ENCODE measurements around the gene TMPRSS12.
"Not testable (repeated sequence)": the region's sequence is repeated elsewhere in the genome, so short reads cannot be mapped to it uniquely, and the experiment has no call there.

Gene TMPRSS12

GRCh38 chr12:50828121-50828520 lies 14.6 kb upstream of the TMPRSS12 start:
- Histone ChIP-seq H3K4me3 (ENCODE audit: low read length, poor library complexity, severe bottlenecking) (no peak overlapping the region), H3F3A (ENCODE audit: low read depth) (no peaks in the 10 kb centered on the region), H3K4me2 (ENCODE audit: low read depth, low read length, poor library complexity, severe bottlenecking) (no peak overlapping the region), H3K9me2 (replicated peaks; ENCODE audit: low read depth, low read length) (no peaks in the 10 kb centered on the region), H3K9ac (ENCODE audit: low read depth, low read length, poor library complexity, severe bottlenecking) (no peak overlapping the region), H3K36me3 (ENCODE audit: insufficient read depth, low read length) (no peaks in the 10 kb centered on the region), H3K27me3 (ENCODE audit: insufficient read depth, low read length, poor library complexity, severe bottlenecking) (no peaks in the 10 kb centered on the region), H2AFZ (ENCODE audit: low read length) (no peak overlapping the region), H3K4me1 (ENCODE audit: insufficient read depth, low read length, poor library complexity, severe bottlenecking) (no peaks in the 10 kb centered on the region), H4K20me1 (ENCODE audit: insufficient read depth, low read length, poor library complexity, severe bottlenecking) (no peaks in the 10 kb centered on the region), H3K79me2 (ENCODE audit: insufficient read depth, low read length) (no peaks in the 10 kb centered on the region), H3K9me3 (ENCODE audit: insufficient read depth, low read depth, low read length) (no peaks in the 10 kb centered on the region)
- TF ChIP-seq CTCF (conservative IDR thresholded peaks at IDR 0.05; ENCODE audit: low read length): no peak
- no peak for TF ChIP-seq EZH2phosphoT487 (IDR thresholded peaks at IDR 0.05; ENCODE audit: borderline replicate concordance)

- H3K4me1 ChIP-seq (ENCODE audit: insufficient read depth, low read length, poor library complexity, severe bottlenecking): no peaks in the 10 kb centered on the region
- no peak overlapping the region for H3K4me2 ChIP-seq (ENCODE audit: low read depth, low read length, poor library complexity, severe bottlenecking)
- H3K27me3 ChIP-seq (ENCODE audit: insufficient read depth, low read length, poor library complexity, severe bottlenecking): no peaks in the 10 kb centered on the region
- no peaks in the 10 kb centered on the region for H3K79me2 ChIP-seq (ENCODE audit: insufficient read depth, low read length)
- H3K4me3 ChIP-seq (ENCODE audit: low read length, poor library complexity, severe bottlenecking): no peak overlapping the region
- no peak overlapping the region for H2AFZ ChIP-seq (ENCODE audit: low read length)
- H3F3A ChIP-seq (ENCODE audit: low read depth): no peaks in the 10 kb centered on the region
- H3K36me3 ChIP-seq (ENCODE audit: insufficient read depth, low read length): no peaks in the 10 kb centered on the region
- H3K9me3 ChIP-seq (ENCODE audit: insufficient read depth, low read depth, low read length): peaks cover 2% of the 10 kb centered on the region; the same call in 1 of the 2 replicates
- no peak overlapping the region for H3K9ac ChIP-seq (ENCODE audit: low read depth, low read length, poor library complexity, severe bottlenecking)
- no peaks in the 10 kb centered on the region for H3K9me2 ChIP-seq (replicated peaks; ENCODE audit: low read depth, low read length)
- no peak for TF ChIP-seq CTCF (conservative IDR thresholded peaks at IDR 0.05; ENCODE audit: low read length)
- no peak for TF ChIP-seq EZH2phosphoT487 (IDR thresholded peaks at IDR 0.05; ENCODE audit: borderline replicate concordance)
- H4K20me1 ChIP-seq (ENCODE audit: insufficient read depth, low read length, poor library complexity, severe bottlenecking): no peaks in the 10 kb centered on the region
Observed at GRCh38 chr12:50828886-50829285, 13.8 kb upstream of the TMPRSS12 start.

- H2AFZ ChIP-seq (ENCODE audit: low read length); H3K4me3 ChIP-seq (ENCODE audit: low read length, poor library complexity, severe bottlenecking); H3K27me3 ChIP-seq (ENCODE audit: insufficient read depth, low read length, poor library complexity, severe bottlenecking); H3K36me3 ChIP-seq (ENCODE audit: insufficient read depth, low read length); H3K9ac ChIP-seq (ENCODE audit: low read depth, low read length, poor library complexity, severe bottlenecking); H3K4me2 ChIP-seq (ENCODE audit: low read depth, low read length, poor library complexity, severe bottlenecking); H3K79me2 ChIP-seq (ENCODE audit: insufficient read depth, low read length); H3F3A ChIP-seq (ENCODE audit: low read depth); H3K4me1 ChIP-seq (ENCODE audit: insufficient read depth, low read length, poor library complexity, severe bottlenecking); H3K9me2 ChIP-seq (replicated peaks; ENCODE audit: low read depth, low read length); H3K9me3 ChIP-seq (ENCODE audit: insufficient read depth, low read depth, low read length); H4K20me1 ChIP-seq (ENCODE audit: insufficient read depth, low read length, poor library complexity, severe bottlenecking): not testable (repeated sequence)
Observed at GRCh38 chr12:50833801-50834200, 8.9 kb upstream of the TMPRSS12 start.

- no peak for TF ChIP-seq EZH2phosphoT487 (IDR thresholded peaks at IDR 0.05; ENCODE audit: borderline replicate concordance)
- TF ChIP-seq CTCF (conservative IDR thresholded peaks at IDR 0.05; ENCODE audit: low read length): no peak
- H3K79me2 ChIP-seq (ENCODE audit: insufficient read depth, low read length): no peaks in the 10 kb centered on the region
- H3K27me3 ChIP-seq (ENCODE audit: insufficient read depth, low read length, poor library complexity, severe bottlenecking): no peaks in the 10 kb centered on the region
- no peak overlapping the region for H3K4me2 ChIP-seq (ENCODE audit: low read depth, low read length, poor library complexity, severe bottlenecking)
- H3K36me3 ChIP-seq (ENCODE audit: insufficient read depth, low read length): no peaks in the 10 kb centered on the region
- no peaks in the 10 kb centered on the region for H3K4me1 ChIP-seq (ENCODE audit: insufficient read depth, low read length, poor library complexity, severe bottlenecking)
- no peak overlapping the region for H3K9ac ChIP-seq (ENCODE audit: low read depth, low read length, poor library complexity, severe bottlenecking)
- H3K9me2 ChIP-seq (replicated peaks; ENCODE audit: low read depth, low read length): no peaks in the 10 kb centered on the region
- H3K4me3 ChIP-seq (ENCODE audit: low read length, poor library complexity, severe bottlenecking): no peak overlapping the region
- no peaks in the 10 kb centered on the region for H3F3A ChIP-seq (ENCODE audit: low read depth)
- H2AFZ ChIP-seq (ENCODE audit: low read length): no peak overlapping the region
- peaks cover 5% of the 10 kb centered on the region; the same call in 1 of the 2 replicates for H3K9me3 ChIP-seq (ENCODE audit: insufficient read depth, low read depth, low read length)
- H4K20me1 ChIP-seq (ENCODE audit: insufficient read depth, low read length, poor library complexity, severe bottlenecking): no peaks in the 10 kb centered on the region
Observed at GRCh38 chr12:50839042-50839441, 3.7 kb upstream of the TMPRSS12 start.
